Heart right ventricle (tissue), 16 donors: ENCODE measurements around the gene ALOX15. TPM values are rescaled to one million over a fixed set of nuclear protein-coding genes. Genes with fewer than 3 reads are reported as not detected.

Experiments used
- ATAC-seq, 8 donors: fragments of 200-7000 bp; cut with Tn5 transposase; one replicate each; pipeline ENCODE4 v1.9.1; 2020; ENCODE audit warnings: mild to moderate bottlenecking in 8 of 8, moderate library complexity in 8 of 8, moderate number of reproducible peaks in 1 of 8
- DNase-seq, 2 donors: peaks; one replicate each; pipeline ENCODE4 v3.0.0-alpha.2; 2020
- H3K27ac ChIP-seq, 10 donors: fragments of 200-600 bp; sonication (generic) in 2 of 10; one replicate each; pipeline versions ENCODE4 v1.5.0 to v1.8.0; 2020 to 2022; ENCODE audit warnings: mild to moderate bottlenecking in 3 of 10
- H3K27me3 ChIP-seq, 7 donors: fragments of 200-600 bp; one replicate each; pipeline ENCODE4 v1.8.0; 2021 to 2022; ENCODE audit warnings: mild to moderate bottlenecking in 2 of 7
- H3K36me3 ChIP-seq, 9 donors: fragments of 200-600 bp; sonication (generic) in 1 of 9; one replicate each; pipeline versions ENCODE4 v1.5.0 to v1.8.0; 2020 to 2022; ENCODE audit warnings: mild to moderate bottlenecking in 2 of 9
- H3K4me1 ChIP-seq, 9 donors: fragments of 200-600 bp; sonication (generic) in 1 of 9; one replicate each; pipeline versions ENCODE4 v1.5.0 to v1.8.0; 2020 to 2022; ENCODE audit warnings: mild to moderate bottlenecking in 4 of 9
- H3K4me3 ChIP-seq, 10 donors: fragments of 200-600 bp; sonication (generic) in 2 of 10; one replicate each; pipeline versions ENCODE4 v1.5.0 to v1.8.0; 2020 to 2022; ENCODE audit warnings: mild to moderate bottlenecking in 7 of 10, moderate library complexity in 2 of 10
- H3K9me3 ChIP-seq, 11 donors: fragments of 200-600 bp in 10 of 11; sonication (generic) in 2 of 11; one replicate each; pipeline versions ENCODE4 v1.5.0 to v1.8.0; 2013 to 2022; ENCODE audit warnings: mild to moderate bottlenecking in 2 of 11, control low read depth in 1 of 11, moderate library complexity in 1 of 11
- WGBS, 2 donors: extraction: QIAGEN DNeasy Blood & Tissue Kit; methylation state at CpG; one replicate each; pipeline ENCODE4 v1.1.7; 2013; ENCODE audit warnings: inconsistent platforms in 1 of 2; 5-methylcytosine and 5-hydroxymethylcytosine counted together
- intact Hi-C, 10 donors: fragments of 100-400 bp; cut with DNase I; formaldehyde crosslinking; loops; one replicate each; pipeline versions ENCODE4 v1.11.1 to v1.14.2; 2022
- polyA plus RNA-seq, 2 donors: library from polyadenylated mRNA; stranded (reverse); fragments of 200-250 nt; gene quantifications; one replicate each; pipeline ENCODE4 v1.2.3, GENCODE V29; 2013
- total RNA-seq, 10 donors: library from RNA; stranded (reverse); fragmentation: NEBNext Ultra II Directional in 3 of 10; extraction: Animal tissue kit (Norgen Biotek cat#: 25700) in 3 of 10; gene quantifications; one replicate each; pipeline versions ENCODE4 v1.2.1 to v1.2.4, GENCODE V29; 2021 to 2023
- TF ChIP-seq, protein P1 (sequence below), 9 donors: fragments of 200-600 bp; sonication (generic) in 2 of 9; IDR thresholded peaks; one replicate each; pipeline versions ENCODE4 v1.5.0 to v1.8.0; 2021 to 2022; ENCODE audit warnings: antibody characterized with exemption in 9 of 9, mild to moderate bottlenecking in 5 of 9, moderate library complexity in 1 of 9
- donor health status: Arrhythmogenic right ventricular cardiomyopathy.
- donor health status: ischemic (EF 13 %, LVEDD 7.1; RV severe dilation, severe dysfunction).
- donor health status: healthy with polysubstance abuse.
- donor health status: DM: no; HTN: yes; CAD: no.
- donor health status: DM: no; HTN: no; CAD: no.
- donor health status: ischemic (EF 25% LVEDD 6.9; RV normal size, moderate dysfunction).
- donor health status: ischemic (EF 25% LVEDD 5.7; RV mildly dilated, moderate dysfunction).
- donor health status: healthy.
- donor health status: DM: yes; HTN: yes; CAD: no.
- donor health status: Ischemic cardiomyopathy.
- donor health status: ischemic (EF 35%, LVEDD 5.7; RV mildly dilated, moderate dysfunction).
- donor health status: nonischemic (EF 11% LVEDD 7.7; RV severe dilation, severe dysfunction).
- donor health status: DM: yes; HTN: yes; CAD: no.
- donor health status: PGD.
- donor health status: ischemic (EF 29% LVEDD 5.4; RV normal size, mild dysfunction).
- donor health status: nonischemic (EF 23%, LVEDD 6.1; RV moderate dilation, normal function).

ALOX15 gene
- total and polyA plus RNA-seq, 12 donors = 0.11 to 1.3 (median 0.16) TPM; not detected in 5

DNA sequence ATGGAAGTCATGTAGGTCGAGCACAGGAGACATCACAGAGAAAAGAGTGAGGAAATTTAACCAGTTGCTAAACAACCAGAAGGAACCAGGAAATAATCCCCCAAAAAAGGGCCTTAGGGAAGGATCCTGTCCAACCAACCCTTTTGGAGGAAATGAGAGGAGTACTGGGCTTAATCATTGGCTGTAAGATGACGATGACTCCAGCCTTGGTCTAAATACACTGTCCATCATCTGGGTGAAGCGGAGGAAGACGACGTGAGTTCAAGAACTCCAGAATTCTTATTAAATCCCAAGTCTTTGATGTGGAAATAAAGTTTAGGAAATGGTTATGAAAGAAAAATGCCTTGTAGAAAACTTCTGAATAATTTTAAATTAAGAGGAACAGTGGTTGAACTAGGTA is 11.5 kb upstream of the ALOX15 start:
- 71 to 75% methylated on average over 5 of the region's 5 CpGs for WGBS, 2 donors
- intact Hi-C loops = no loop called here
- Histone ChIP-seq H3K36me3 (no peaks in the 10 kb centered on the region), H3K9me3 (no peaks in the 10 kb centered on the region), H3K27ac (no peak overlapping the region), H3K4me3 (no peak overlapping the region), H3K27me3 (peaks cover 0 to 31% (median 10%) of the 10 kb centered on the region in 7 donors), H3K4me1 (peaks cover 0 to 13% (median 0%) of the 10 kb centered on the region in 9 donors)
- no peak for DNase-seq
- TF ChIP-seq, protein P1, sequence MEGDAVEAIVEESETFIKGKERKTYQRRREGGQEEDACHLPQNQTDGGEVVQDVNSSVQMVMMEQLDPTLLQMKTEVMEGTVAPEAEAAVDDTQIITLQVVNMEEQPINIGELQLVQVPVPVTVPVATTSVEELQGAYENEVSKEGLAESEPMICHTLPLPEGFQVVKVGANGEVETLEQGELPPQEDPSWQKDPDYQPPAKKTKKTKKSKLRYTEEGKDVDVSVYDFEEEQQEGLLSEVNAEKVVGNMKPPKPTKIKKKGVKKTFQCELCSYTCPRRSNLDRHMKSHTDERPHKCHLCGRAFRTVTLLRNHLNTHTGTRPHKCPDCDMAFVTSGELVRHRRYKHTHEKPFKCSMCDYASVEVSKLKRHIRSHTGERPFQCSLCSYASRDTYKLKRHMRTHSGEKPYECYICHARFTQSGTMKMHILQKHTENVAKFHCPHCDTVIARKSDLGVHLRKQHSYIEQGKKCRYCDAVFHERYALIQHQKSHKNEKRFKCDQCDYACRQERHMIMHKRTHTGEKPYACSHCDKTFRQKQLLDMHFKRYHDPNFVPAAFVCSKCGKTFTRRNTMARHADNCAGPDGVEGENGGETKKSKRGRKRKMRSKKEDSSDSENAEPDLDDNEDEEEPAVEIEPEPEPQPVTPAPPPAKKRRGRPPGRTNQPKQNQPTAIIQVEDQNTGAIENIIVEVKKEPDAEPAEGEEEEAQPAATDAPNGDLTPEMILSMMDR (IDR thresholded peaks at IDR 0.05) = no peak
- ATAC-seq = no peak

DNA sequence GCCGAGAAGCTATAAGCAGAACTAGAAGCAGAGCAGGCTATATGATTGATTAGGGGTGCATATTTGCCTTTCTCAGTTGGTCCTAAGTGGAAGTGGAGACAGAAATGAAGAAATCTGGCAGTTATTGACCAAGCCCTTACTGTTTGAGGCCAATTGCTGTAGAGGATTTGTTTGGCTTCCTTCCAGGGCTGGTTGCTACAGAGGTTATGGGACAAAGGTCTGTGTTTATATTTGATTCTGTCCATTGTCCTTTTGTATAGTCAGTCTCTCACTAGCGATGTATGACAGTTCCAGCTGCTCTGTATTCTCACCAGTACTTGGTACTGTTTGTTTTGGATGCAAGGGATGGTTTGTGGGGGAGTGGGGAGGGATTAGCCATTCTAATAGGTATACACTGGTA is 7.3 kb upstream of the ALOX15 start:
- 48 to 57% methylated on average over 2 of the region's 2 CpGs for WGBS, 2 donors
- ATAC-seq = no peak
- peaks cover 0 to 13% (median 0%) of the 10 kb centered on the region in 9 donors for H3K4me1 ChIP-seq
- H3K27me3 ChIP-seq = peaks cover 0 to 42% (median 23%) of the 10 kb centered on the region in 7 donors
- H3K36me3 ChIP-seq = no peaks in the 10 kb centered on the region
- H3K27ac ChIP-seq = no peak overlapping the region
- TF ChIP-seq, protein P1 (IDR thresholded peaks at IDR 0.05) = no peak
- H3K9me3 ChIP-seq = no peaks in the 10 kb centered on the region
- intact Hi-C loops = no loop called here
- no peak overlapping the region for H3K4me3 ChIP-seq
- DNase-seq = no peak

GRCh38 chr17:4645642-4646041 is 4.2 kb upstream of the ALOX15 start:
- 66 to 77% methylated on average over 5 of the region's 5 CpGs for WGBS, 2 donors

GRCh38 chr17:4643676-4644075 is 2.2 kb upstream of the ALOX15 start:
- WGBS, 2 donors = 61 to 75% methylated on average over 4 of the region's 4 CpGs
- H3K4me1 ChIP-seq = peaks cover 0 to 12% (median 7%) of the 10 kb centered on the region in 9 donors
- H3K4me3 ChIP-seq = no peak overlapping the region
- no peak for ATAC-seq
- DNase-seq = no peak
- H3K36me3 ChIP-seq = no peaks in the 10 kb centered on the region
- intact Hi-C loops = no loop called here
- TF ChIP-seq, protein P1 (IDR thresholded peaks at IDR 0.05) = no peak
- no peaks in the 10 kb centered on the region for H3K9me3 ChIP-seq
- no peak overlapping the region for H3K27ac ChIP-seq
- H3K27me3 ChIP-seq = peaks cover 0 to 67% (median 59%) of the 10 kb centered on the region in 7 donors

More at GRCh38 chr17:4645642-4646041, 4.2 kb upstream of the ALOX15 start:
- Histone ChIP-seq H3K9me3 (no peaks in the 10 kb centered on the region), H3K4me1 (peaks cover 0 to 16% (median 7%) of the 10 kb centered on the region in 9 donors), H3K4me3 (no peak overlapping the region), H3K27me3 (peaks cover 0 to 59% (median 51%) of the 10 kb centered on the region in 7 donors), H3K27ac (no peak overlapping the region), H3K36me3 (no peaks in the 10 kb centered on the region)
- intact Hi-C loops = no loop called here
- TF ChIP-seq, protein P1 (IDR thresholded peaks at IDR 0.05) = no peak
- ATAC-seq (peak in 2 of 8 donors; percentile 11 to 40), DNase-seq (no peak)
